ENCODE measurements around the gene BRME1.

The BRME1 gene

GRCh38 chr19:13894552-13894951, 11.4 kb downstream of the BRME1 start:
- in situ Hi-C loops (cut with MboI; ENCODE audit: low sequenced_read_pairs, unreplicated experiment): no loop called here
- TF ChIP-seq CTCF (IDR thresholded peaks at IDR 0.05; ENCODE audit: borderline replicate concordance, control extremely low read depth, extremely low read depth, insufficient read depth, missing control alignments): no peak
- no peak for DNase-seq (ENCODE audit: low spot score)

GRCh38 chr19:13892870-13893269, 13.0 kb downstream of the BRME1 start:
- in situ Hi-C loops (cut with MboI; ENCODE audit: low sequenced_read_pairs, unreplicated experiment): no loop called here
- TF ChIP-seq CTCF (IDR thresholded peaks at IDR 0.05; ENCODE audit: borderline replicate concordance, control extremely low read depth, extremely low read depth, insufficient read depth, missing control alignments): no peak
- no peak for DNase-seq (ENCODE audit: low spot score)

- in situ Hi-C loops (cut with MboI; ENCODE audit: low sequenced_read_pairs, unreplicated experiment): no loop called here
- no peak for DNase-seq (ENCODE audit: low spot score)
- no peak for TF ChIP-seq CTCF (IDR thresholded peaks at IDR 0.05; ENCODE audit: borderline replicate concordance, control extremely low read depth, extremely low read depth, insufficient read depth, missing control alignments)
These were observed 15.8 kb downstream of the BRME1 start for GRCh38 chr19:13890136-13890535.

GRCh38 chr19:13888281-13888680, 17.6 kb downstream of the BRME1 start:
- in situ Hi-C loops (cut with MboI; ENCODE audit: low sequenced_read_pairs, unreplicated experiment): no loop called here
- no peak for TF ChIP-seq CTCF (IDR thresholded peaks at IDR 0.05; ENCODE audit: borderline replicate concordance, control extremely low read depth, extremely low read depth, insufficient read depth, missing control alignments)
- DNase-seq (ENCODE audit: low spot score): no peak

GRCh38 chr19:13887517-13887916, 18.4 kb downstream of the BRME1 start:
- no peak for TF ChIP-seq CTCF (IDR thresholded peaks at IDR 0.05; ENCODE audit: borderline replicate concordance, control extremely low read depth, extremely low read depth, insufficient read depth, missing control alignments)
- no peak for DNase-seq (ENCODE audit: low spot score)
- in situ Hi-C loops (cut with MboI; ENCODE audit: low sequenced_read_pairs, unreplicated experiment): no loop called here

- no peak for TF ChIP-seq CTCF (IDR thresholded peaks at IDR 0.05; ENCODE audit: borderline replicate concordance, control extremely low read depth, extremely low read depth, insufficient read depth, missing control alignments)
- in situ Hi-C loops (cut with MboI; ENCODE audit: low sequenced_read_pairs, unreplicated experiment): no loop called here
- peak; percentile 13 for DNase-seq (ENCODE audit: low spot score)
These were observed 18.9 kb downstream of the BRME1 start for GRCh38 chr19:13887018-13887436.
